Measurements from ENCODE around the gene AGPAT2. TPM values are rescaled to one million over a fixed set of nuclear protein-coding genes. Genes with fewer than 3 reads are reported as not detected.
A peak's percentile ranks its signal among the peaks of the same experiment; 100 is the strongest.

AGPAT2 gene
- polyA plus RNA-seq, 1 of the 3 experiments (the other 2 are of a cell fraction): 46.8 TPM

DNA sequence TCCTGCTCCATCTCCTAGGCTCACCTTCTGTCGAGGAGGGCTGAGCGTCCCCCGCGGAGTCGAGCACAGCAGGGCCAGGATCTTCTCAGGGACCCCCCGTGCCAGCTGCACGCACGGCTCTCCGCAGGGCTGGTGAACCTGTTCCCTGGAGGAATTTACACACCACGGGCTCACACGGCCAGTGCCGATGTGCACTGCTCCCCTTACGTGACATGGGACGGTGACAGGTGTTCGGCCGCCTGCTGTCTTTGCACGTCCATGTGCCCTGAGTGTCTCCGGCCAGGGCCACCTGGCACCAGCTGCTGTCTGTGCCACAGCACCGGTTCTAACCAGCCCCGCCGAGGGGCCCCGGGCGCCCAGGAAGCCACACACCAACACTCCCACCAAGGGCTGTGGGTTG is 8.7 kb upstream of the AGPAT2 start:
- H2AFZ ChIP-seq (ENCODE audit: low read depth): no peak overlapping the region
- 93% methylated on average over 8 of the region's 23 CpGs for WGBS (ENCODE audit: low lambda C conversion rate)
- H3K4me1 ChIP-seq (ENCODE audit: control insufficient read depth in 1 of 2, insufficient read depth in 2 of 2, low read depth in 1 of 2, low read length in 1 of 2): peaks cover 0 to 27% of the 10 kb centered on the region in 2 experiments; a peak in 1 of 4 replicates
- DNase-seq: no peak
- no peaks in the 10 kb centered on the region; the same call in 1 of the 2 replicates for H3K27me3 ChIP-seq (ENCODE audit: insufficient read depth)
- H3K36me3 ChIP-seq (replicated peaks in 1 of 2; ENCODE audit: control insufficient read depth in 1 of 2, insufficient read depth in 2 of 2, low read length in 1 of 2): no peaks in the 10 kb centered on the region
- ChIA-PET POLR2A (interaction anchor here (0.6 kb wide), 1 partner anchor 31 kb away, joined by 4 read pairs; no protein-coding TSS in a partner anchor), CTCF (interaction anchor here (1.0 to 4.2 kb wide), 5 partner anchors 9 to 212 kb away, joined by 3 to 18 read pairs (median 5); partner anchors contain the start of gene AGPAT2)
- no peaks in the 10 kb centered on the region for H3F3A ChIP-seq (replicated peaks; ENCODE audit: insufficient read depth)
- H3K27ac ChIP-seq (ENCODE audit: low read depth in 2 of 2, low read length in 1 of 2): peak overlapping the region in 1 of 2 experiments; percentile 64; a peak in 1 of 4 replicates
- no peak overlapping the region for H3K4me2 ChIP-seq
- TF ChIP-seq NRF1 (IDR thresholded peaks at IDR 0.05; ENCODE audit: low read depth, low read length): no peak
- TF ChIP-seq TCF12 (IDR thresholded peaks at IDR 0.05): no peak
- no peak for TF ChIP-seq RCOR1 (IDR thresholded peaks at IDR 0.05; ENCODE audit: low read length)
- no peak for TF ChIP-seq MXI1 (IDR thresholded peaks at IDR 0.05; ENCODE audit: low read depth, low read length)
- no peak overlapping the region for H3K4me3 ChIP-seq (ENCODE audit: low read depth in 2 of 2, low read length in 1 of 2)
- no peaks in the 10 kb centered on the region for H3K9me3 ChIP-seq
- H3K9me2 ChIP-seq: no peaks in the 10 kb centered on the region
- no peak overlapping the region for H3K9ac ChIP-seq
- H4K20me1 ChIP-seq (ENCODE audit: insufficient read depth): no peaks in the 10 kb centered on the region
- no peaks in the 10 kb centered on the region for H3K79me2 ChIP-seq (ENCODE audit: insufficient read depth)

- 78% methylated on average over 4 of the region's 10 CpGs for WGBS (ENCODE audit: low lambda C conversion rate)
- H2AFZ ChIP-seq (ENCODE audit: low read depth): no peak overlapping the region
- peak overlapping the region in 1 of 2 experiments; percentile 64; a peak in 1 of 4 replicates for H3K27ac ChIP-seq (ENCODE audit: low read depth in 2 of 2, low read length in 1 of 2)
- no peaks in the 10 kb centered on the region for H4K20me1 ChIP-seq (ENCODE audit: insufficient read depth)
- POLR2A ChIA-PET: interaction anchor here (0.6 kb wide), 1 partner anchor 32 kb away, joined by 4 read pairs; no protein-coding TSS in a partner anchor
- DNase-seq: no peak
- no peak overlapping the region for H3K4me3 ChIP-seq (ENCODE audit: low read depth in 2 of 2, low read length in 1 of 2)
- H3K4me2 ChIP-seq: no peak overlapping the region
- H3K9ac ChIP-seq: no peak overlapping the region
- H3F3A ChIP-seq (replicated peaks; ENCODE audit: insufficient read depth): no peaks in the 10 kb centered on the region
- no peaks in the 10 kb centered on the region; the same call in 1 of the 2 replicates for H3K27me3 ChIP-seq (ENCODE audit: insufficient read depth)
- peaks cover 0 to 27% of the 10 kb centered on the region in 2 experiments; a peak in 1 of 4 replicates for H3K4me1 ChIP-seq (ENCODE audit: control insufficient read depth in 1 of 2, insufficient read depth in 2 of 2, low read depth in 1 of 2, low read length in 1 of 2)
- no peak for TF ChIP-seq CHD2 (IDR thresholded peaks at IDR 0.05; ENCODE audit: low read length, partially characterized antibody)
- TF ChIP-seq EP300 (IDR thresholded peaks at IDR 0.05; ENCODE audit: borderline replicate concordance in 1 of 2, low read depth in 1 of 2, low read length in 1 of 2): 0 out of 4 replicates have a peak, but pooled peaks of 1 of the 2 experiments have one; percentile 20
- no peaks in the 10 kb centered on the region for H3K79me2 ChIP-seq (ENCODE audit: insufficient read depth)
- CTCF ChIA-PET: interaction anchor here (0.8 to 4.2 kb wide), 9 partner anchors 9 to 212 kb away, joined by 3 to 18 read pairs (median 5); partner anchors contain the start of gene AGPAT2
- H3K9me2 ChIP-seq: no peaks in the 10 kb centered on the region
- H3K36me3 ChIP-seq (replicated peaks in 1 of 2; ENCODE audit: control insufficient read depth in 1 of 2, insufficient read depth in 2 of 2, low read length in 1 of 2): no peaks in the 10 kb centered on the region
- H3K9me3 ChIP-seq: no peaks in the 10 kb centered on the region
Measured at GRCh38 chr9:136695435-136695895, 8.2 kb upstream of the AGPAT2 start.

- Histone ChIP-seq H3K4me1 (ENCODE audit: control insufficient read depth in 1 of 2, insufficient read depth in 2 of 2, low read depth in 1 of 2, low read length in 1 of 2) (peaks cover 0 to 27% of the 10 kb centered on the region in 2 experiments; a peak in 1 of 4 replicates), H3K9me3 (no peaks in the 10 kb centered on the region), H3K79me2 (ENCODE audit: insufficient read depth) (no peaks in the 10 kb centered on the region), H2AFZ (ENCODE audit: low read depth) (no peak overlapping the region), H3K9ac (no peak overlapping the region), H3K27me3 (ENCODE audit: insufficient read depth) (no peaks in the 10 kb centered on the region; the same call in 1 of the 2 replicates), H3K9me2 (no peaks in the 10 kb centered on the region), H3K4me3 (ENCODE audit: low read depth in 2 of 2, low read length in 1 of 2) (no peak overlapping the region), H3K27ac (ENCODE audit: low read depth in 2 of 2, low read length in 1 of 2) (no peak overlapping the region; a peak in 1 of 4 replicates), H3F3A (replicated peaks; ENCODE audit: insufficient read depth) (no peaks in the 10 kb centered on the region), H3K4me2 (no peak overlapping the region), H4K20me1 (ENCODE audit: insufficient read depth) (no peaks in the 10 kb centered on the region), H3K36me3 (replicated peaks in 1 of 2; ENCODE audit: control insufficient read depth in 1 of 2, insufficient read depth in 2 of 2, low read length in 1 of 2) (no peaks in the 10 kb centered on the region)
- ChIA-PET CTCF (interaction anchor here (0.8 to 4.2 kb wide), 7 partner anchors 8 to 210 kb away, joined by 3 to 18 read pairs (median 5); partner anchors contain the start of genes AGPAT2 and LCN8), POLR2A (no interaction called here)
- no peak for DNase-seq
- 86% methylated on average over 11 of the region's 11 CpGs for WGBS (ENCODE audit: low lambda C conversion rate)
- TF ChIP-seq ELF1 (IDR thresholded peaks at IDR 0.05) (no peak), CHD2 (IDR thresholded peaks at IDR 0.05; ENCODE audit: low read length, partially characterized antibody) (no peak), POLR2AphosphoS5 (IDR thresholded peaks at IDR 0.05; ENCODE audit: low read depth, low read length) (no peak), RXRA (IDR thresholded peaks at IDR 0.05; ENCODE audit: borderline replicate concordance, low read depth) (no peak), YY1 (IDR thresholded peaks at IDR 0.05; ENCODE audit: low read depth) (no peak), TEAD4 (IDR thresholded peaks at IDR 0.05; ENCODE audit: borderline replicate concordance, insufficient read depth) (no peak), USF1 (IDR thresholded peaks at IDR 0.05; ENCODE audit: borderline replicate concordance, low read depth) (no peak), RAD21 (IDR thresholded peaks at IDR 0.05; ENCODE audit: low read length) (no peak), FOXM1 (IDR thresholded peaks at IDR 0.05; ENCODE audit: low read depth) (no peak), RCOR1 (IDR thresholded peaks at IDR 0.05; ENCODE audit: low read length) (no peak), RFX5 (IDR thresholded peaks at IDR 0.05; ENCODE audit: low read length) (no peak), NRF1 (IDR thresholded peaks at IDR 0.05; ENCODE audit: low read depth, low read length) (no peak), MXI1 (IDR thresholded peaks at IDR 0.05; ENCODE audit: low read depth, low read length) (no peak), ZBTB33 (IDR thresholded peaks at IDR 0.05; ENCODE audit: borderline replicate concordance, low read depth) (no peak)
- TF ChIP-seq, protein P1, sequence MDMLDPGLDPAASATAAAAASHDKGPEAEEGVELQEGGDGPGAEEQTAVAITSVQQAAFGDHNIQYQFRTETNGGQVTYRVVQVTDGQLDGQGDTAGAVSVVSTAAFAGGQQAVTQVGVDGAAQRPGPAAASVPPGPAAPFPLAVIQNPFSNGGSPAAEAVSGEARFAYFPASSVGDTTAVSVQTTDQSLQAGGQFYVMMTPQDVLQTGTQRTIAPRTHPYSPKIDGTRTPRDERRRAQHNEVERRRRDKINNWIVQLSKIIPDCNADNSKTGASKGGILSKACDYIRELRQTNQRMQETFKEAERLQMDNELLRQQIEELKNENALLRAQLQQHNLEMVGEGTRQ (IDR thresholded peaks at IDR 0.05; ENCODE audit: borderline replicate concordance, low read depth, low read length): no peak
Measured at GRCh38 chr9:136694872-136695247, 7.6 kb upstream of the AGPAT2 start.
